SK-N-MC (cell line): ENCODE measurements around the gene COL13A1.

Experiments
- EZH2 ChIP-seq: fragments of 200-600 bp; sonication (generic); IDR thresholded peaks from one replicate; pipeline ENCODE4 v1.6.1; 2017; ENCODE audit warnings: antibody characterized with exemption
- FOXP2 ChIP-seq: optimal IDR thresholded peaks from 2 replicates; pipeline ENCODE3; 2011; ENCODE audit warnings: mild to moderate bottlenecking, moderate library complexity; ENCODE audit not compliant: insufficient read depth; ENCODE audit errors: extremely low read length, control extremely low read depth
- POLR2AphosphoS5 ChIP-seq: IDR thresholded peaks from 2 replicates; pipeline ENCODE4 v1.6.1; 2012; ENCODE audit warnings: mild to moderate bottlenecking, low read depth, low read length, borderline replicate concordance

DNA sequence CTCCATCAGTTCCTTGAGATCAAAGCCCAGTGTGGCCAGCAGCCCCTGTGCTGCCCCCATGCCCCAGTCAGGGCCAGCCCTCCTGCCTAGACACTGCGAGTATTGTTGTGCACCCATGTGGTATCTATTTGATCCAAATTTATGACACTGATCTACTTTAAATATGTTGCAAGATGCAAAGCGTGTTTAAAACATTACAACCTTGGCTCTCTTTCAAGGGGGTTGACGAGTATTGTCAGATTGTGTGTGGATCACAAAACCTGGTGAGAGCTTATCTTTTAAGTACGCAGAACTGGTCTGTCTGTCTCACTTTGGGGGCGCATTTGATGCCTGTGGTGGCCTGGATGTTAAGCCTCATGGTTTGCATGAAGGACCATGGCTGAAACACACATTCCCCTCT is 108.9 kb downstream of the COL13A1 start:
- TF ChIP-seq FOXP2 (no peak), POLR2AphosphoS5 (no peak), EZH2 (no peak)
